ENCODE data around the gene TNFAIP1.
"Not testable (repeated sequence)": the region's sequence is repeated elsewhere in the genome, so short reads cannot be mapped to it uniquely, and the experiment has no call there.

TNFAIP1 gene

GRCh38 chr17:28325211-28325610, 10.3 kb upstream of the TNFAIP1 start:
- peak; percentile 22 for DNase-seq

GRCh38 chr17:28326114-28326513, 9.4 kb upstream of the TNFAIP1 start:
- DNase-seq = no peak

GRCh38 chr17:28327031-28327607, 8.4 kb upstream of the TNFAIP1 start:
- DNase-seq = no peak

GRCh38 chr17:28327709-28328108, 7.9 kb upstream of the TNFAIP1 start:
- no peak for DNase-seq

GRCh38 chr17:28328325-28328724, 7.2 kb upstream of the TNFAIP1 start:
- DNase-seq = no peak

- no peak for DNase-seq
Measured at GRCh38 chr17:28330671-28331070, 4.9 kb upstream of the TNFAIP1 start.

- no peak for DNase-seq
Measured at GRCh38 chr17:28331891-28332420, 3.6 kb upstream of the TNFAIP1 start.

- DNase-seq = no peak
Measured at GRCh38 chr17:28333083-28333746, 2.3 kb upstream of the TNFAIP1 start.

- no peak for DNase-seq
Measured at GRCh38 chr17:28334171-28334570, 1.4 kb upstream of the TNFAIP1 start.

GRCh38 chr17:28334666-28335200, 828 bp upstream of the TNFAIP1 start:
- DNase-seq = no peak

GRCh38 chr17:28335959-28336871, 654 bp downstream of the TNFAIP1 start:
- DNase-seq = peak; percentile 55

GRCh38 chr17:28338056-28338768, 2.7 kb downstream of the TNFAIP1 start:
- no peak for DNase-seq

- not testable (repeated sequence) for DNase-seq
Measured at GRCh38 chr17:28338769-28339212, 3.2 kb downstream of the TNFAIP1 start.

- no peak for DNase-seq
Measured at GRCh38 chr17:28339431-28339830, 3.9 kb downstream of the TNFAIP1 start.

- DNase-seq = no peak
Measured at GRCh38 chr17:28340374-28340773, 4.8 kb downstream of the TNFAIP1 start.

GRCh38 chr17:28341516-28341915, 6.0 kb downstream of the TNFAIP1 start:
- DNase-seq = no peak

- DNase-seq = no peak
Measured at GRCh38 chr17:28342313-28342712, 6.8 kb downstream of the TNFAIP1 start.

GRCh38 chr17:28343491-28343932, 8.0 kb downstream of the TNFAIP1 start:
- DNase-seq = no peak

- no peak for DNase-seq
Measured at GRCh38 chr17:28344011-28344410, 8.4 kb downstream of the TNFAIP1 start.

- DNase-seq = no peak
Measured at GRCh38 chr17:28344435-28344901, 8.9 kb downstream of the TNFAIP1 start.

- no peak for DNase-seq
Measured at GRCh38 chr17:28345419-28346198, 10.0 kb downstream of the TNFAIP1 start.

- DNase-seq = no peak
Measured at GRCh38 chr17:28346199-28346580, 10.6 kb downstream of the TNFAIP1 start.
